Esophagus muscularis mucosa (tissue), 3 donors: ENCODE results near the gene FBP1.

Source experiments
- CTCF ChIP-seq, 3 experiments: fragments of 200-600 bp in 2 of 3; fragments of 450-650 bp in 1 of 3; sonication (generic) in 2 of 3; IDR thresholded peaks; one replicate each; pipeline ENCODE4 v1.5.1; 2017 to 2019; ENCODE audit warnings: antibody characterized with exemption in 3 of 3, mild to moderate bottlenecking in 2 of 3, moderate library complexity in 1 of 3
- POLR2A ChIP-seq: fragments of 450-650 bp; IDR thresholded peaks from one replicate; pipeline ENCODE4 v1.6.1; 2017; ENCODE audit warnings: antibody characterized with exemption, moderate library complexity, mild to moderate bottlenecking, low read depth
- POLR2AphosphoS5 ChIP-seq, 2 donors: sonication (generic); formaldehyde crosslinking; IDR thresholded peaks; one replicate each; pipeline ENCODE4 v1.6.1; 2017; ENCODE audit warnings: antibody characterized with exemption in 2 of 2

GRCh38 chr9:94656200-94656599, 16.9 kb upstream of the FBP1 start:
- TF ChIP-seq CTCF (IDR thresholded peaks at IDR 0.05), result no peak
- TF ChIP-seq POLR2A, result no peak
- no peak for TF ChIP-seq POLR2AphosphoS5 (IDR thresholded peaks at IDR 0.05)
